Thyroid gland (tissue), 4 donors: Measurements from ENCODE around the gene CCDC197. TPM values are rescaled to one million over a fixed set of nuclear protein-coding genes. Genes with fewer than 3 reads are reported as not detected.

Experiments
- DNase-seq, 2 donors: peaks; one replicate each; pipeline ENCODE4 v3.0.0-alpha.2; 2019
- H3K27ac ChIP-seq, 3 donors: fragments of 200-600 bp; sonication (generic); 1 replicate in 2 of 3; 2 replicates in 1 of 3; pipeline ENCODE4 v1.5.1; 2016 to 2019; ENCODE audit warnings: mild to moderate bottlenecking in 1 of 3, moderate library complexity in 1 of 3
- H3K27me3 ChIP-seq: fragments of 200-600 bp; sonication (generic); one replicate; pipeline ENCODE4 v1.5.1; 2019
- H3K36me3 ChIP-seq, 2 donors: fragments of 200-600 bp; sonication (generic); one replicate each; pipeline ENCODE4 v1.5.1; 2016 to 2019
- H3K4me1 ChIP-seq, 2 donors: fragments of 200-600 bp; sonication (generic); one replicate each; pipeline ENCODE4 v1.5.1; 2017 to 2019
- H3K4me3 ChIP-seq, 3 donors: fragments of 200-600 bp; sonication (generic); replicated peaks in 1 of 3; 1 replicate in 2 of 3; 2 replicates in 1 of 3; pipeline ENCODE4 v1.5.1; 2016; ENCODE audit warnings: mild to moderate bottlenecking in 1 of 3
- H3K9me3 ChIP-seq: fragments of 200-600 bp; sonication (generic); one replicate; pipeline ENCODE4 v1.5.1; 2017
- CTCF ChIP-seq, 6 experiments: fragments of 200-600 bp in 3 of 6; fragments of 450-650 bp in 3 of 6; sonication (generic) in 3 of 6; IDR thresholded peaks; one replicate each; pipeline ENCODE4 v1.5.1; 2016 to 2019; ENCODE audit warnings: antibody characterized with exemption in 6 of 6, mild to moderate bottlenecking in 2 of 6, inconsistent platforms in 1 of 6, moderate library complexity in 1 of 6
- POLR2A ChIP-seq, 2 donors: fragments of 450-650 bp; IDR thresholded peaks; one replicate each; pipeline ENCODE4 v1.6.1; 2017; ENCODE audit warnings: antibody characterized with exemption in 2 of 2, mild to moderate bottlenecking in 2 of 2, moderate library complexity in 1 of 2
- WGBS, 2 donors: methylation state at CpG; one replicate each; pipeline ENCODE4 v1.1.5; 2017; 5-methylcytosine and 5-hydroxymethylcytosine counted together
- intact Hi-C: fragments of 100-400 bp; cut with DNase I; formaldehyde crosslinking; loops from one replicate; pipeline ENCODE4 v1.15.1; 2023
- total RNA-seq, 4 donors: library from RNA; depleted of rRNA; stranded (reverse); fragments of >200 nt; gene quantifications; one replicate each; pipeline ENCODE4 v1.2.3, GENCODE V29; 2016

The CCDC197 gene
- total RNA-seq, 4 donors from 2014 or later, result not detected

- Histone ChIP-seq H3K9me3 (no peaks in the 10 kb centered on the region), H3K36me3 (no peaks in the 10 kb centered on the region), H3K4me3 (no peak overlapping the region), H3K4me1 (peaks cover 0 to 10% of the 10 kb centered on the region in 2 donors), H3K27ac (no peak overlapping the region), H3K27me3 (no peaks in the 10 kb centered on the region)
- TF ChIP-seq POLR2A (IDR thresholded peaks at IDR 0.05) (no peak), CTCF (IDR thresholded peaks at IDR 0.05) (no peak)
- no peak for DNase-seq
- intact Hi-C loops, result no loop called here
- 61 to 66% methylated on average over 7 to 8 of the region's 9 CpGs for WGBS, 2 donors
These were observed 10.1 kb upstream of the CCDC197 start for GRCh38 chr14:93986955-93987354.

DNA sequence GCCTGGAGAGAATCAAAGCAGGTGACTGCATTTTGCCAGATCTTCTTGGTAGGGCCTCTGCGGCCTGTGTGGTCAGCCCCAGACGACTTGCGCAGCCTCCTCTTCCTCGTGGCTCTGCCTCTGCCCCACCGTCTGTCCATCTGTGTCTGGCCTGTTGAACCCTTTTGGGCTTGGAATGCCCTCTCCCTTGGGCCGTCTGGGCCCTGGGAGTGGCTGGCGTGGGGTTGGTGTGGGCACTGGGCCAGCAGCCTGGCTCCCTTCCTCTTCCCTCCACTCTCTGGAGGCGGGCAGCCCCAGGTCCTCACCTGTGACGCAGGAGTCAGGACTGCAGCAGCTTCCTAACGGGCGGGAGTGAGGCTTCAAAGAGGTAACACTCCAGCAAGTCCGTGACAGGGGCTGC is 9.7 kb upstream of the CCDC197 start:
- no peak overlapping the region for H3K4me3 ChIP-seq
- H3K4me1 ChIP-seq, result peaks cover 0 to 10% of the 10 kb centered on the region in 2 donors
- no peaks in the 10 kb centered on the region for H3K36me3 ChIP-seq
- intact Hi-C loops, result no loop called here
- peak; percentile 61 for DNase-seq
- H3K9me3 ChIP-seq, result no peaks in the 10 kb centered on the region
- no peaks in the 10 kb centered on the region for H3K27me3 ChIP-seq
- 32 to 58% methylated on average over 6 to 12 of the region's 12 CpGs for WGBS, 2 donors
- no peak for TF ChIP-seq CTCF (IDR thresholded peaks at IDR 0.05)
- TF ChIP-seq POLR2A (IDR thresholded peaks at IDR 0.05), result no peak
- no peak overlapping the region for H3K27ac ChIP-seq

GRCh38 chr14:93987815-93988476 is 9.2 kb upstream of the CCDC197 start:
- DNase-seq, result no peak
- Histone ChIP-seq H3K36me3 (no peaks in the 10 kb centered on the region), H3K27me3 (no peaks in the 10 kb centered on the region), H3K27ac (no peak overlapping the region), H3K9me3 (no peaks in the 10 kb centered on the region), H3K4me3 (no peak overlapping the region), H3K4me1 (peaks cover 0 to 10% of the 10 kb centered on the region in 2 donors)
- TF ChIP-seq POLR2A (IDR thresholded peaks at IDR 0.05) (no peak), CTCF (IDR thresholded peaks at IDR 0.05) (no peak)
- intact Hi-C loops, result no loop called here
- WGBS, 2 donors, result 43 to 76% methylated on average over 3 of the region's 3 CpGs

DNA sequence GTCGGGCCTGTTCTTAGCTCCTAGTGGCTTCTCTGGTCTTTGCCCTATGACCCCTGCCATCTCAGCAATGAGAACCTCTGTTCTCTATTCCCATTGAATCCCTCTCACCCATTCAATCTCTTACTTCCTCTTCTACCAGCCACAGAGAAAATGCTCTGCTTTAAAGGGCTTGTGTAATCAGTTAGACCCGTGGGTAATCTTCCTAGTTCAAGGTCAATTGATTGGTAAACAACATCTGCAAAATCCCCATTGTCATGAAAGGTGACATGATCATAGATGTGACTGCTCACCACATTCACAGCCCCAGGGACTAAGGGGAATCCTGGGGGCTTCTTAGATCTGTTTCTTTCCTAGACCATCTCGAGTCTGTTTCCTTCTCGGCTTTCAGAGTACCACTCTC is 7.2 kb upstream of the CCDC197 start:
- intact Hi-C loops, result no loop called here
- 74 to 81% methylated on average over 4 of the region's 4 CpGs for WGBS, 2 donors
- H3K4me3 ChIP-seq, result no peak overlapping the region
- no peaks in the 10 kb centered on the region for H3K36me3 ChIP-seq
- H3K4me1 ChIP-seq, result peaks cover 0 to 10% of the 10 kb centered on the region in 2 donors
- DNase-seq, result no peak
- H3K27ac ChIP-seq, result no peak overlapping the region
- no peaks in the 10 kb centered on the region for H3K9me3 ChIP-seq
- H3K27me3 ChIP-seq, result no peaks in the 10 kb centered on the region
- TF ChIP-seq POLR2A (IDR thresholded peaks at IDR 0.05) (no peak), CTCF (IDR thresholded peaks at IDR 0.05) (no peak)

GRCh38 chr14:93991212-93991611 is 5.9 kb upstream of the CCDC197 start:
- peaks cover 0 to 10% of the 10 kb centered on the region in 2 donors for H3K4me1 ChIP-seq
- H3K9me3 ChIP-seq, result no peaks in the 10 kb centered on the region
- DNase-seq, result no peak
- no peak for TF ChIP-seq POLR2A (IDR thresholded peaks at IDR 0.05)
- TF ChIP-seq CTCF (IDR thresholded peaks at IDR 0.05), result no peak
- intact Hi-C loops, result no loop called here
- no peaks in the 10 kb centered on the region for H3K27me3 ChIP-seq
- 83 to 89% methylated on average over 10 of the region's 10 CpGs for WGBS, 2 donors
- no peak overlapping the region for H3K4me3 ChIP-seq
- H3K36me3 ChIP-seq, result no peaks in the 10 kb centered on the region
- H3K27ac ChIP-seq, result no peak overlapping the region
